Loucy (cell line): ENCODE measurements around the gene HACD4.

Experiments used
- H2AFZ ChIP-seq: fragments of 200-600 bp; sonication (generic); 2 replicates; pipeline ENCODE4 v1.6.0; 2016; ENCODE audit warnings: antibody characterized with exemption, mild to moderate bottlenecking, low read length, moderate library complexity
- H3F3A ChIP-seq: fragments of 200-600 bp; 2 replicates; pipeline ENCODE4 v1.6.0; 2016; ENCODE audit warnings: antibody characterized with exemption, low read depth, mild to moderate bottlenecking
- H3K27me3 ChIP-seq: fragments of 200-600 bp; sonication (generic); 2 replicates; pipeline ENCODE4 v1.6.1; 2014; ENCODE audit warnings: low read length, mild to moderate bottlenecking; ENCODE audit not compliant: insufficient read depth, poor library complexity, severe bottlenecking
- H3K36me3 ChIP-seq: fragments of 200-600 bp; sonication (generic); 2 replicates; pipeline ENCODE4 v1.6.1; 2016; ENCODE audit warnings: low read length; ENCODE audit not compliant: insufficient read depth
- H3K4me1 ChIP-seq: fragments of 200-600 bp; sonication (generic); 2 replicates; pipeline ENCODE4 v1.5.1; 2014; ENCODE audit warnings: low read length, mild to moderate bottlenecking; ENCODE audit not compliant: insufficient read depth, poor library complexity, severe bottlenecking
- H3K4me2 ChIP-seq: fragments of 200-600 bp; sonication (generic); 2 replicates; pipeline ENCODE4 v1.6.0; 2014; ENCODE audit warnings: antibody characterized with exemption, low read length, low read depth, mild to moderate bottlenecking; ENCODE audit not compliant: poor library complexity, severe bottlenecking
- H3K4me3 ChIP-seq: fragments of 200-600 bp; sonication (generic); 2 replicates; pipeline ENCODE4 v1.5.1; 2014; ENCODE audit warnings: low read length, mild to moderate bottlenecking, mixed read lengths; ENCODE audit not compliant: poor library complexity, severe bottlenecking
- H3K79me2 ChIP-seq: fragments of 200-600 bp; sonication (generic); 2 replicates; pipeline ENCODE4 v1.6.1; 2014; ENCODE audit warnings: low read length; ENCODE audit not compliant: insufficient read depth
- H3K9ac ChIP-seq: fragments of 200-600 bp; sonication (generic); 2 replicates; pipeline ENCODE4 v1.6.0; 2014; ENCODE audit warnings: mild to moderate bottlenecking, low read depth, low read length, moderate library complexity; ENCODE audit not compliant: poor library complexity, severe bottlenecking
- H3K9me2 ChIP-seq: fragments of 200-600 bp; sonication (generic); replicated peaks from 2 replicates; pipeline ENCODE4 v1.6.1; 2016; ENCODE audit warnings: low read depth, low read length, mixed read lengths
- H3K9me3 ChIP-seq: fragments of 200-600 bp; sonication (generic); 2 replicates; pipeline ENCODE4 v1.6.1; 2014; ENCODE audit warnings: mild to moderate bottlenecking, antibody characterized with exemption, low read length, low read depth; ENCODE audit not compliant: insufficient read depth
- H4K20me1 ChIP-seq: fragments of 200-600 bp; sonication (generic); 2 replicates; pipeline ENCODE4 v1.6.0; 2014; ENCODE audit warnings: antibody characterized with exemption, low read length, mild to moderate bottlenecking; ENCODE audit not compliant: insufficient read depth, poor library complexity, severe bottlenecking
- CTCF ChIP-seq: fragments of 200-600 bp; sonication (generic); conservative IDR thresholded peaks from 2 replicates; pipeline ENCODE4 v1.5.1; 2014; ENCODE audit warnings: mild to moderate bottlenecking, antibody characterized with exemption, low read length
- EZH2phosphoT487 ChIP-seq: fragments of 200-600 bp; IDR thresholded peaks from 2 replicates; pipeline ENCODE4 v1.6.1; 2018; ENCODE audit warnings: antibody characterized with exemption, mild to moderate bottlenecking, moderate library complexity, borderline replicate concordance

The HACD4 gene

DNA sequence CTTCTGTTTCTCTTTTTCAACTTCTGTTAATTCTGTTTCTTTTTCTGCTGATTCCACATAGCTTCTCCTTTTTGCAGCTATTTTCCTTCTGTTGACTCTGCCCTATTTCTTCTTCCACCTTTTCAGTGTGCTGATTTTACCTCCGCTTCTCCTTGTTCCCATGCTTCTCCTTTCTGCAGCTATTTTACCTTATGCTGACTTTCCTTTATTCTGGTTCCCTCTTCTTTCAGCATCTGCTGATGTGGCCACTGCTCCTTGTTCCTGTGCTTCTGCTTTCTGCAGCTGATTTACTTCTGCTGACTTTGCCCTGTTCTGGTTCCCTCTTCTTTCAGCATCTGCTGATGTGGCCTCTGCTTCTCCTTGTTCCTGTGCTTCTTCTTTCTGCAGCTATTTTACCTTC is 58.8 kb downstream of the HACD4 start:
- H3F3A ChIP-seq, result no peaks in the 10 kb centered on the region
- no peaks in the 10 kb centered on the region for H3K9me2 ChIP-seq
- H3K79me2 ChIP-seq, result no peaks in the 10 kb centered on the region
- H3K4me3 ChIP-seq, result no peak overlapping the region
- no peak overlapping the region for H3K4me2 ChIP-seq
- H3K36me3 ChIP-seq, result peaks cover 18% of the 10 kb centered on the region; the same call in 1 of the 2 replicates
- no peak overlapping the region for H2AFZ ChIP-seq
- H3K4me1 ChIP-seq, result no peaks in the 10 kb centered on the region
- no peak overlapping the region for H3K9ac ChIP-seq
- no peak for TF ChIP-seq EZH2phosphoT487
- no peak for TF ChIP-seq CTCF
- H3K27me3 ChIP-seq, result no peaks in the 10 kb centered on the region
- no peaks in the 10 kb centered on the region for H4K20me1 ChIP-seq
- no peaks in the 10 kb centered on the region for H3K9me3 ChIP-seq

DNA sequence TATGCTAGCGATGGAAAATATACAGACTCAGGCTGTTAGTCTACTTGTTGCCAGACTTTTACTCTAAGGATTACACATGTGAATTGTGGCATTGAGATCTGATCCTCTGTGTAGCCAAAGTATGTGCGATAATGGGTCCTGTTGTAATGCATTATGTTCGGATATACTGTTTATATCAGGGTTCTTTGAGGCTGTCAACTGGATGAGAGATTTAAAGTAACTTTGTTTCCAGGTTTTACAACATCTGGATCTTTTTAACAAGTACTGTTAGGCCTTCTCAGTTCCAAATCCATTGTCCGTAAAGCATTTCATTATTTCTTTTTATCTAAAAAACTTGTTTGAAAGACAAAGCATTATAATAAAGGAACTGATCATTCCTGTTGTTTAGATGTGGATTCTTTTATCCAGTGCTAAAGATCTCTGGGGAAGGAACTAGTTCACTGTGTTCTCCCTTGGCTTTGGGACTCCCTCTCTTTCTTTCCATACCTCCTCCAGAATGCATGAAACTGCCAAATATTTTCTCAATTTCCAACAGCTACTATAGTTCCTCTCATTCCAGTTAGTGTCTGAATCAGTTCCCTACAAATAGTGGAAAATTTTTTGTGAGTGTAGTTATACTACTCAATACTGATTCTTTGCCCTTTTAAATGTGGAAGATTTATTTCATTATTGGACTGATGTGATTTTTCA is 68.8 kb downstream of the HACD4 start:
- Histone ChIP-seq H3K4me1 (no peaks in the 10 kb centered on the region), H3K79me2 (no peaks in the 10 kb centered on the region), H3K9ac (no peak overlapping the region), H2AFZ (no peak overlapping the region), H3K9me2 (no peaks in the 10 kb centered on the region), H3K36me3 (no peaks in the 10 kb centered on the region; the same call in 1 of the 2 replicates), H3K4me2 (no peak overlapping the region), H3K27me3 (no peaks in the 10 kb centered on the region), H3K9me3 (no peaks in the 10 kb centered on the region), H3F3A (no peaks in the 10 kb centered on the region), H3K4me3 (no peak overlapping the region), H4K20me1 (no peaks in the 10 kb centered on the region)
- TF ChIP-seq CTCF, result no peak
- TF ChIP-seq EZH2phosphoT487, result no peak

- Histone ChIP-seq H3K9me3 (no peaks in the 10 kb centered on the region), H3K36me3 (peaks cover 26% of the 10 kb centered on the region; the same call in 1 of the 2 replicates), H2AFZ (no peak overlapping the region), H3K4me3 (no peak overlapping the region), H3K9ac (no peak overlapping the region), H3F3A (no peaks in the 10 kb centered on the region), H3K27me3 (no peaks in the 10 kb centered on the region), H3K4me1 (no peaks in the 10 kb centered on the region), H3K79me2 (no peaks in the 10 kb centered on the region), H3K9me2 (no peaks in the 10 kb centered on the region), H3K4me2 (no peak overlapping the region), H4K20me1 (no peaks in the 10 kb centered on the region)
- TF ChIP-seq EZH2phosphoT487, result no peak
- TF ChIP-seq CTCF, result no peak
Observed at GRCh38 chr9:20950707-20951106, 80.7 kb downstream of the HACD4 start.
